GM21723 (cell line): Measurements from ENCODE around the gene KLHDC2.
"Not testable (repeated sequence)": the region's sequence is repeated elsewhere in the genome, so short reads cannot be mapped to it uniquely, and the experiment has no call there.

Experiments
- ATAC-seq: cut with Tn5 transposase; IDR thresholded peaks from one replicate; pipeline ENCODE4 v1.9.1; 2021; ENCODE audit warnings: mild to moderate bottlenecking, moderate library complexity; ENCODE audit not compliant: unreplicated experiment

The KLHDC2 gene, protein sequence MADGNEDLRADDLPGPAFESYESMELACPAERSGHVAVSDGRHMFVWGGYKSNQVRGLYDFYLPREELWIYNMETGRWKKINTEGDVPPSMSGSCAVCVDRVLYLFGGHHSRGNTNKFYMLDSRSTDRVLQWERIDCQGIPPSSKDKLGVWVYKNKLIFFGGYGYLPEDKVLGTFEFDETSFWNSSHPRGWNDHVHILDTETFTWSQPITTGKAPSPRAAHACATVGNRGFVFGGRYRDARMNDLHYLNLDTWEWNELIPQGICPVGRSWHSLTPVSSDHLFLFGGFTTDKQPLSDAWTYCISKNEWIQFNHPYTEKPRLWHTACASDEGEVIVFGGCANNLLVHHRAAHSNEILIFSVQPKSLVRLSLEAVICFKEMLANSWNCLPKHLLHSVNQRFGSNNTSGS

GRCh38 chr14:49767571-49768300, at the start of gene KLHDC2:
Gene KLHDC2, plus strand, starts transcription at chr14:49768153. Its CDS starts 316 bp downstream, at chr14:49768469.
- peak; percentile 89 for ATAC-seq

GRCh38 chr14:49720744-49721143, 47.2 kb upstream of the KLHDC2 start:
- ATAC-seq: no peak

DNA sequence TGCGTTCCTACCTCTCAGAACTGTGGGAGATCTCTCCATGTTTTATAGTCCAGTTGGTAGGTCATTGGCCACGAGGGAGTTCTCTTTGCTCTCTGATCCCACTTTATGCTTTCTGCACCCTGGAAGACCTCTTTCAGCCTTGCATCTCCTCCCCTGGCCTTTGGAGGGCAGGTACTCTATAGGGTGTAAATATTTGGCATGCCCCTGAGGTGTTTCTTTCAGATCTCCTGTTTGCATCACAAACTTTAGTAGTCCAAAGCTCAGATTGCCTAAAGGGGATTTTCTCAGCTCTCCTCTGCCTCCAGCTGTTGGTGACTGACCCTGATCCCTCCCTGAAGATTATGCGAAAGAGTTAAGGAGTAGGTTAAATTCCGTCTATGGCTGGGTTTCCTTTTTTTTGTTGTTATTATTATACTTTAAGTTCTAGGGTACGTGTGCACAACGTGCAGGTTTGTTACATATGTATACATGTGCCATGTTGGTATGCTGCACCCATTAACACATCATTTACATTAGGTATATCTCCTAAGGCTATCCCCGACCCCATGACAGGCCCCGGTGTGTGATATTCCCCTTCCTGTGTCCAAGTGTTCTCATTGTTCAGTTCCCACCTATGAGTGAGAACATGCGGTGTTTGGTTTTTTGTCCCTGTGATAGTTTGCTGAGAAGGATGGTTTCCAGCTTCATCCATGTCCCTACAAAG, 46.1 kb upstream of the KLHDC2 start:
- ATAC-seq: not testable (repeated sequence)

DNA sequence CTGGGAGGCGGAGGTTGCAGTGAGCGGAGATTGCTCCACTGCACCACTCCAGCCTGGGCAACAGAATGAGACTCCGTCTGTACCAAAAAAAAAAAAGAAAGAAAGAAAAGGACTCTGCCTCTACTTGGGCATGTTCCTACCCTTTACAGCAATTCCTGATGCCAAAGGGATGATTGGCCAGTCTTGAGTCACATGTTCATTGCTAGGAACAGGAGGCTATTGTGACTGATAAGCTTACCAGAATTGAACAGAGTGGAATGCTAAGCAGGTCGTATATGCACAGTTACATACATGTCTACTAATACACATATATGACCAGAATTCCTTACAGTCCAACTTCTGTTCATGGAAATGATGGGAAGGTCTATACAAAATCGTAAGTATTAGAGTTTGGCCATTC, 40.8 kb upstream of the KLHDC2 start:
- no peak for ATAC-seq

- no peak for ATAC-seq
Measured at GRCh38 chr14:49732896-49733295, 35.1 kb upstream of the KLHDC2 start.

DNA sequence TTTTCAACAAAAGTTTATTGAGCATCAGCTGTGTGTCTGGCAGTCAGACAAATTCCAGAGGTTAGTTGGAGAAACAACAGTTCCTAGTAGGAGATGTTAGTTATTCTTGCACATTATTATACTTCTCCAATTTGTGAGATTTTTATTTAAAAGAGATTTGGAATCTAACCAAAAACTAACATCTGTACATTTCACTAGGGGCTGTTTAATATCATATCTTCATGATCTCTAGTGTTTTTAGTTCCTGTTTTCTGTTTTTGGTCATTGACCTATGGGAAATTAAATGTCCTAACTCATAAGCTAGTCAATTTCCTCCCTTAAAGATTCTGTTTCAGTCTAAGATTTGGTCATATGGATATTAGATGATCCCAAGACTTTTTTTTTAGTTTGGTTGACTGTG, 34.1 kb upstream of the KLHDC2 start:
- ATAC-seq: no peak

GRCh38 chr14:49735669-49736068, 32.3 kb upstream of the KLHDC2 start:
- not testable (repeated sequence) for ATAC-seq

DNA sequence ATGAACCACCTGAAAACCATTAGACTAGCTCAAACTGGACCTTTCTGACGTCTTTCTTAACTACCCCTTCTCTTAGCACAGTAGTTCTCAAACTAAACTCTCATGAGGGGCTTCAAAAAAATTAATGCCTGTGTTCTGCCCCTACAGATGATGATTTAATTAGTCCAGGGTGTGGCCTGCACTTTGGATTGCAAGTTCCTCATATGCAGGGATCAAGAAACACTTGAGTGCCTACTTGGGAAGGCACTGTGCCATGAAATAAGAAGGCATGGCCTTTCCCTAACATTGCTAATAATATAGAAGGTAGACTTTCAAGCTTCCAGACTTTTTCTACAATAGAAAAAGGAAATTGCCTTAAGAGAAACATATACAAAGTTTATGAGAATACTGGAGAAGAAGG, 22.8 kb upstream of the KLHDC2 start:
- ATAC-seq: no peak

DNA sequence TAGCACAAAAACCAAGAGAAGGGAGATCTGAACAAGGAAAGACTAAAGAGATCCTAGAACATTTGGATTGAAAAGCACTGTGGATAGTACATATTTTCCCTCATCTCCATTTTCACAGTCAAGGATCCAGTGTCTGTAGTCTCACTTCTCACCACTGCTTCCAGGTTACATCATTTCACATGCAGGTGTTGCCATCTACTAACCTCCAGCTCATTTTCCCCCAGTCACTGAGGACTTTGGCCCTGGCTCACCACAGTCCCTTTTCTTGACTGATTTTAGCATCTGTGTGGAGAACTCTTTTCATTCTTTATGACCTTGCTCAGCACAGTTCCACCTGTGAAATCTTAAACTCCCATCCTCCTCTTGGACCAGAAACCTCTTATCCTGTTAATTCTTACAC, 21.5 kb upstream of the KLHDC2 start:
- not testable (repeated sequence) for ATAC-seq

DNA sequence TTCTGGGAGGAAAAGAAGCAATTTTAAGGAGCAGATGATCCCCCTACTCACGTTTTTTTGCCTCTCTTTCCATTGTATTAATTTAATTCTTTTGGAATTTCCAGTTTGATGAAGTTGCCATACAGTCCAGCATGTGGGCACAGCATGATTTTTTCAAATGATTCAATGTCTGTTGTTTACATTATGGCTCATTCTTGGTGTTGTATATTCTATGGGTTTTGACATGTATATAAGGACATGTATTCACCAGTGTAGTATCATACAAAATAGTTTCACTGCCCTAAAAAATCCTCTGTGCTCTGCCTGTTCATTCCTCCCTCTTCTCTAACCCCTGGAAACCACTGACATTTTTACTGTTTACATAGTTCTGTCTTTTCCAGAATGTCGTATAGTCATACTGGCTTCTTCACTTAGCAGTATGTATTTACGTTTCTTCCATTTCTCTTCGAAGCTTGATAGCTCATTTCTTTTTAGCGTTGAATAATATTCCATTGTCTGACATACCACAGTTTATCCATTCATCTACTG, 13.3 kb upstream of the KLHDC2 start:
- ATAC-seq: no peak

DNA sequence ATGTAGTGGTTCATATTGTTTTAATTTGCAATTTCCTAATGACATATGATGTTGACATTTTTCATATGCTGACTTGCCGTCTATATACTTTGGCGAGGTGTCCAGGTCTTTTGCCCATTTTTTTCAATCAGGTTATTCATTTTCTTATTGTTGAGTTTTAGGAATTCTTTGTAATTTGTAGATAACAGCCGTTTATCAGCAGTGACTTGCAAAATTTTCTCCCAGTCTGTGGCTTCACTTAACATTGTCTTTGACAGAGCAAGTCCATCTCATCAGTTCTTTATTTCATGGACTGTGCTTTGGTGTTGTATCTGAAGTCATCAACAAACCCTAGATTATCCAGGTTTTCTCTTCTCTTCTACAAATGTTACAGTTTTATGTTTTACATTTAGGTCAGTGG, 12.6 kb upstream of the KLHDC2 start:
- no peak for ATAC-seq

DNA sequence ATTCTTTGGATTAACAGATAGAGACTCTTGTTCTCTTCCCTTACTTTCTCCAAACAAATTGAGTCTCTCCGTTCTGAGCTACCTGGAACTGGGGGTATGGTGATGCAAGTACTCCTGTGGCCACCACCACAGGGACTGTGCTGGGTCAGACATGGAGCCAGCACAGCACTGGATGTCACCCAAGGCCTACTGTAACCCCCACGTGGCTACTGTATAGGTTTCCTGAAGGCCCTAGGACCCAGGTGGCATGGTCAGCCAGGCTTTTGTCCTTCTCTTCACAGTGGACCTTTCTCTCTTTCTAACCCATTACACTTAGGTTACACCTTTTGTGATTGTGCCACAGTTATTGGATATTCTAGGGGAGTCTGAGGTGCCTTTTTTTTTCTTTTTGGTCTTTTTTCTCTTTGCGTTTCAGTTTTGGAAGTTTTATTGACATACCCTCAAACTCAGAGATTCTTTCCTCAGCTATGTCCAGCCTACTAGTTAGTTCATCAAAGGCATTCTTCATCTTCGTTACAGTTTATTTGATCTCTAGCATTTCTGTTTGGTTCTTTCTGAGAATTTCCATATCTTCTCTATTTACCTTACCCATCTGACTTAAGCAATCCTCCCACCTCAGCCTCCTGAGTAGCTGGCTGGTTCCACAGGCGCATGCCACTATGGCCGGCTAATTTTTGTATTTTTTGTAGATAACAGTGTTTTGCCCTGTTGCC, 6.0 kb upstream of the KLHDC2 start:
- no peak for ATAC-seq

DNA sequence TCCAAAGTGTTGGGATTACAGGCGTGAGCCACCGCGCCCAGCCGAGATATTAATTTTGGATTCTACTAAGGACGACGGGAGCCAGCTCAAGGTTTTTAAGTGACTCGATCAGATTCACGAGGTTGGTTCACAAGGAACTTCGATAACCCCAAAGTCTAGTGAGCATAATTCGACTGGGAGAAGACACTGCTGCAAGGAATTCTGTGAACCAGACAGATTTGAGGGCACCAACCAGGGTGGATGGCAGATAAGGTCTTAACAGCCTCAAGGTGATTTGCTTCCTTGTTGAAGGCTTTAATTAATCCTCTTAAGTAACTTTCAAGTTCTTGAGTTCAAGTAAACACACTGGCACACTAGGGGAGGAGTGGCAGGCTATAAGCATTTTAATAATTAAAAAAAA, 1.1 kb upstream of the KLHDC2 start:
- no peak for ATAC-seq

- ATAC-seq: no peak
Measured at GRCh38 chr14:49767270-49767570, 733 bp upstream of the KLHDC2 start.

GRCh38 chr14:49768301-49769121, 558 bp downstream of the KLHDC2 start:
- ATAC-seq: peak; percentile 36

DNA sequence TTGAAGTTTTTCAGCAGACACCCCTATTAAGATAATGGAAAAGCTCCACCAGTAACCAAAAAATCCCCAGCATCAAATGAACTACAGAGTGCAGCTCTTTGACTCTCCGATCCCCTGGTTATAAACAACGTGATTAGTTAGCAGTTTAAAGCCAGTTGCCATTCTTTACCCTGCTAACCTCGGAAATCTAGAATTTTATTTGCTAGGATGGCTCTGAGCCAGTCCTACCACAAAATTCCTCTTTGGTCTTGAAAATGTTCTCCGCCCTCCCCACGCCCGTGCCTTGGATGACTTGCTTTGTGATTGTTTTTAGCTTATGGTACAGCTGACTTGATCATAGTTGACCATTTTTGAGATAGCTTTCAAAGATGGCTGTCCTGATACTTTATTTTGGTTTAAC, 1.2 kb downstream of the KLHDC2 start:
- ATAC-seq: no peak

- ATAC-seq: no peak
Measured at GRCh38 chr14:49769581-49770211, 1.7 kb downstream of the KLHDC2 start.

- no peak for ATAC-seq
Measured at GRCh38 chr14:49770212-49770817, 2.4 kb downstream of the KLHDC2 start.

GRCh38 chr14:49771691-49772090, 3.7 kb downstream of the KLHDC2 start:
- not testable (repeated sequence) for ATAC-seq
